ENCODE results near the gene TRAF3. TPM values are rescaled to one million over a fixed set of nuclear protein-coding genes. Genes with fewer than 3 reads are reported as not detected.

Gene TRAF3
- total RNA-seq, 1 donor from 2014 or later: 11.3 TPM

DNA sequence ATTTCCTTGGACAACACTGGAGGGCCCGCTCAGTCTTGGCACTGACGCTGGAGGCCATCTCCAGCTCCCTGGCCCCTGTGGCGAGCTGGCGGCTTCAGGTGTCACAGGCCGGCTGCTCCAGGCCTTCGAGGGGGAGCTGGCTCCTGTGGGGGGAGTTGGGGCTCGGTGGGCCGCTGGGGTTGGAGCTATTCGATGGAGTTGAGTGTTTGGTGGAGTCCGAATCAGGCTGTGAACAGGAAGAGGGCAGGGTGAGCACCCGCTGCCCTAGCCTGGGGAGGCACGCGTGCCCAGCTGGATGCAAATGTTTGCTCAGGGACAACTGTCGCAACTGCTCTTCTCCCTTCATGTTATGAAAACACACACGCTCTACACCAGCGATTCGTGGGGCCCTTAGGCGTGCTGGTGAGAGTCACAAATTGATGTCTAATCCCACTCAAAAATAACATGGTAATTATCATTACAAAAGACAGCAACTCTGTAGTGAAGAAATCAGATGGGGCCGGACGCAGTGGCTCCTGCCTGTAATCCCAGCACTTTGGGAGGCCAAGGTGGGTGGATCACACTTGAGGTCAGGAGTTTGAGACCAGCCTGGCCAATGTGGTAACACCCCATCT is 156.5 kb downstream of the TRAF3 start:
- DNase-seq (ENCODE audit: missing footprints) (peak; percentile 35), ATAC-seq (no peak)
- intact Hi-C loops (cut with DNase I): no loop called here

DNA sequence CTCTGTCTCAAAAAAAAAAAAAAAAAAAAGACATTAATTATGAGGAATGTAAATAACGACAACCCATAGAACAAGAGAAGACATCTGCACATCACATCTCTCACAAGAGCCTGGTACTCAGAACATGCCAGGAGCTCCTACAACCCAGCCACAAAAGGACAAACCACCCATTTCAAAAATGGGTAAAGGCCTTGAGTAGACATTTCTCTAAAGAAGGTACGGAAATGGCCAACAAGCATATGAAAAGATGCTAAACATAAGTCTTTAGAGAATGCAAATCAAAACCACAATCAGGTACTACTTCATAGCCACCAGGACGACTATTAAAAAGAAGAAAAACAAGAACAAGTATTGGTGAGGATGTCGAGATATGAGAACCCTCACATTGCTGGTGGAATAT is 158.5 kb downstream of the TRAF3 start:
- intact Hi-C loops (cut with DNase I): no loop called here
- ATAC-seq (no peak), DNase-seq (ENCODE audit: missing footprints) (no peak)

GRCh38 chr14:102937331-102938175 is 160.3 kb downstream of the TRAF3 start:
- intact Hi-C loops (cut with DNase I): no loop called here
- no peak for ATAC-seq
- DNase-seq (ENCODE audit: missing footprints): no peak

DNA sequence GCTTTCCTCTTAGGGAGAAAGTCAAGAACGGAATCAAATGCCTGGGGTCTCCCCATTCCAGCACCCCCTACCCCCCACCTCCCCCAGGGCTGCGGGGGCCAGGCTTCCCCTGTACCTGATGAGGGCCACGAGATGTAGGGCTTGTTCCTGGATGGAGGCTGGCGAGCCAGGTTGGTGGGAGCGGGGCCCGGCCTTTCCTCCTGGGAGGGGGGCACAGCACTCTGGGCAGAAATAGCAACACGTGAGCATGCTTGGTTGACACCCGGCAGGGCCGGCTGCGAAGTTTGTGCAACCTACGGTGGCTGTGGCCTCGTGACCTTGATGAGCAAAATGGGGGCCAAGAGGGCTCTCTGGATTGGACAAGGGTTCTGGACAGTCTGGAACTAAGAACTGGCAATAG is 160.9 kb downstream of the TRAF3 start:
- DNase-seq (ENCODE audit: missing footprints) (no peak), ATAC-seq (no peak)
- intact Hi-C loops (cut with DNase I): no loop called here

- ATAC-seq: no peak
Measured at GRCh38 chr14:102939329-102939728, 162.1 kb downstream of the TRAF3 start.

DNA sequence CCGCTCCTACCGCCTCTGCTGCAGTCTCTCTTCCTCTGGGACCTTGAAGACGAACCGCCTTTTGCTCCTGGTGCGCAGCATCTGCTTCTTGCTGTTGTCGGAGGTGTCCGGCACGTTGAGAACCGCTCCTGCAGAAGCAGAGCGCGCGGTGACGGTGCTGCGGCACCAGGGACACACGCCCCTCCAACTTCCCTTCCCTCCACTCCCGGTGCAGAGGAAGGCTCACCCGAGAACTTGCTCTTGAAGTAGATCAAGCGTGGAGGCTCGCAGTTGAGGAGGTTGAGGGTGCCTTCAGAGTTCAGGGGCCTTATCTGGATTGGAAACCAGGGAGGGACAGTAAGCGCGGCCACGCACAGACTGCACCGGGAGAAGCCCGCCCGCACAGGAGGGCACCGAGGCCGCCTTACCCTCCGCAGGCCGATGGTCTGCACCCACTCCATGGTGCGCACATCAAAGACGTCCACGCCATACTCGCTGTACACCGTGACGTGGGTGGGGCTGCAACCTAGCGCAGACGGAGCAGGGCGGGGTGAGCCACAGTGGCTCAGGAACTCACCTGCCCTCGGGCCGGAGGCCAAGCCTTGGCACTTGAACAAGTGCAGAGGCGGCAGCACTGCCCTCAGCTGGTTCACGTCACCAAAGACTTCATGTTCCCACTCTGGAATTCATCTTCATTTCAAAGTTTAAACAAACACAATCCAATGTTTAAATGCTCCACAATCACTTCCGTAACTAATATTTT is 162.7 kb downstream of the TRAF3 start:
- DNase-seq (ENCODE audit: missing footprints) (no peak), ATAC-seq (no peak)
- intact Hi-C loops (cut with DNase I): no loop called here

More at GRCh38 chr14:102939329-102939728, 162.1 kb downstream of the TRAF3 start:
- DNase-seq (ENCODE audit: missing footprints): no peak
- intact Hi-C loops (cut with DNase I): no loop called here

- ATAC-seq (no peak), DNase-seq (ENCODE audit: missing footprints) (no peak)
- intact Hi-C loops (cut with DNase I): no loop called here
Measured at GRCh38 chr14:102940729-102941362, 163.6 kb downstream of the TRAF3 start.

DNA sequence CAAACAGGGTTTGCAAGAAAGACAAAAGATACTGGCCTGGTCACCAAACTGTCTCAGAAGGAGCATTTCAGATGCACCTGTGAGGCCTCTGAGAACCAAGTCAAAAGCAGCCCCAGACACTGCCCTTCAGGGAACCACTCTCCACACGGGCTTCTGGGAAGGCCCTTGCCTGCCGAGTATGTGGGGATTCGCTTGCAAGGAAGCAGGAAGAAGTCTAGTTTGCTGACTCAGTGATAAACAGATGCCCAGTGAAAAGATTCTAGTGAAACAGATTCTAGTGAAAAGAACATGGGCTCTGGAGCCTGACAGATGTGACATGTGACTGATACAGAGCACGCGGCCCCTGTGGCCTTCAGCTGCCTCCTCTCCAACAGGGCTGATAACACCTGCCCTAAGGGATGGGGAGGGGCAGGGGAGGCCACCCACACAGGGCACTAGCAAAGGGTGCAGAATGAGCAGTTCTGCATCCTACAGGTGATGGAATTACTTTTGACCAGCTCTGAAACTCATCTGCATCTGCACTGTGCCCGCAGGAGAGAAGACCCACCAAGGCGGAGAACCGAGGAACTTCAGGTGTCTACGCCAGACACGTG is 164.3 kb downstream of the TRAF3 start:
- DNase-seq (ENCODE audit: missing footprints) (no peak), ATAC-seq (no peak)
- intact Hi-C loops (cut with DNase I): no loop called here

DNA sequence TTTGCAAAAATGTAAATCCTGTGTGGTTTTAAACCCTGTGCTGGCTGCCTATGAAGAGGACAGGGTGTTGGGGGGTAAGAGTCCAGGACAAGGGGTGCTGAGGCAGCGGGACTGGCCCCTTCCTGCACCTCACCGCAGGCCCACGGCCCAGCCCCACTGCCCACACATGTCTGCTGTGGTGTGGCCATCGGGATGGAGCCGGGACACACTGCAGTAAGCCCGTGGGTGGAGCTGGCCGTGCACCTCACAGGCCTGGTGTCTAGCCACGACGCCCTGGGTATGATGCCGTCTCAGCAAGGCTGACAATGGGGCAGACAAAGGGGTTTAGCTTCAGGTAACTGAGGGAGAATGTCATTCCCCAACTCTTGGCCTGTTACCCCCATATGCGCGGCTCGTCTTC is 164.8 kb downstream of the TRAF3 start:
- ATAC-seq (no peak), DNase-seq (ENCODE audit: missing footprints) (no peak)
- intact Hi-C loops (cut with DNase I): no loop called here

GRCh38 chr14:102943454-102943853 is 166.2 kb downstream of the TRAF3 start:
- intact Hi-C loops (cut with DNase I): no loop called here

GRCh38 chr14:102943979-102944378 is 166.7 kb downstream of the TRAF3 start:
- DNase-seq (ENCODE audit: missing footprints) (no peak), ATAC-seq (no peak)
- intact Hi-C loops (cut with DNase I): no loop called here

More at GRCh38 chr14:102943454-102943853, 166.2 kb downstream of the TRAF3 start:
- DNase-seq (ENCODE audit: missing footprints): no peak
- no peak for ATAC-seq

DNA sequence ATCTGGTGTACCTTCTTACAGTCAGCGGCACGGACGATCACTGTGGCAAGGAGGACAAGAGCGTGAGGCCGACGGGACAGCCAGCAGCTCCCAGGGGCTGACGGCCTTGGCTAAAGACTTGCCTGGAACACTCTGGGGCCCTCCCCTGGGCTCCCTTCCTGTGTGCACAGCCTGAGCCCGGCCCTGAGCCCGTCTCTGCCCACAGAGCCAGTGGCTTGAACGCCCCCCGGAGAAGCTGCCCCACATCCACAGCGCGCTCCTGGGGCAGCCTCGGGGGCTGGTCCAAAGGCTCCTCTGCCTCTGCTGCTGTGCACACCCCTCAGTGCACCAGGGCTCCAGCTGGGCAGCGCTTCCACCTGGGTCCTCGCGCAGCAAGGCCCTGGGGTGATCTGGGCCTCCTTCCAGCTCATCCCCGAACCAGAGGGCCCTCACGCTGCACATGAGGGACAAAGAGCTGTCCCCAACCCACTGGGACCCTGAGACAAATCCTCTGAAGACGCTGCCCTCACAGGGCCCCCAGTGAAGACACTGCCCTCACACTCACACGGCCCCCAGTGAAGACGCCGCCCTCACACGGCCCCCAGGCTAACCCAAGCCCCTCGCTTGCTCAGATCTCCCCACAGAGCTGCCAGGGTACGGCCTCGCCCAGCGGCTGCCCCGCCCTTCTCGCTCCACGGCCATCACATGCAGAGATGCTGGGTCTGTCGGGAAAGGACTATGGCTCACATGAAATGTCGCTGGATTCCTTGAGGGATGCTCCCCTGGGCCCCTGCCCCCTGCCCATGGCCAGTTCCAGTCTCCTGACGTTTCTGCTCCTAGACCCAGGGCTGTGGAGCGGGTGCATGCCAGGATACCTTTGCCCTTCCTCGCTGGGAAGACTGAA is 167.4 kb downstream of the TRAF3 start:
- no peak for DNase-seq (ENCODE audit: missing footprints)
- intact Hi-C loops (cut with DNase I): no loop called here
- no peak for ATAC-seq

DNA sequence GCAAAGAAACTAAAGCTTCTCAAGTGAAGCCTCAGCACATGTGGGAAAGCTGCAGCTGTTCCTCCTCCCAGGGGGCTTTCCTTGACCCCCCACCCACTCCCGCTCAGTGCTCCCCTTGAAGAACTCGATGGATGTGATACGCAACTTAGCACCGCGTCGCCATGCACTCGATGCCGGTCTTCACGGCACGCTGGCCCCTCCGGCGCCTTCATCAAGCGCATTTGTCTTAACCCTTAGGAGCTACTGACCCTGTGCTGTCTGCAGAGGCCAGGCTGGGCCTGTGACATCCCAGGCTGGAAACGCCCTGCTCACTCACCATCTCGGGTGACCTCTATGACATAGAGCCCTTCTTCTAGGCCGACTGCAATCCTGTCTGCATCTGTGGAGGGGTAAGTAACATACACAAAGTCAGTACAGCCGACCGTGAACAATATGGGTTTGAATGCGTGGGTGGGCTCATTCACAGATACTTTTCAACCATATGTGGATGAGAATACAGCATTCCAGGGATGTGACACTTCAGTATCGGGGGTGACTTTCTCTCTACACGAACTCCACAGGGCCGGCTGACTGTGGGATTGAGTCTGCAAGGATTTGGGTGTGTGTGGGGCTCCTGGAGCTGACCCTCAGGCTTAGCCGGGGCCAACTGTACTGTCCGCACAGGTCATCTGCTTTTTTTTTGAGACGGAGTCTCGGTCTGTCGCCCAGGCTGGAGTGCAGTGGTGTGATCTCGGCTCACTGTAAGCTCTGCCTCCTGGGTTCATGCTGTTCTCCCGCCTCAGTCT is 168.3 kb downstream of the TRAF3 start:
- intact Hi-C loops (cut with DNase I): no loop called here
- ATAC-seq (no peak), DNase-seq (ENCODE audit: missing footprints) (no peak)

GRCh38 chr14:102947321-102948103 is 170.3 kb downstream of the TRAF3 start:
- no peak for ATAC-seq
- DNase-seq (ENCODE audit: missing footprints): no peak
- intact Hi-C loops (cut with DNase I): no loop called here

GRCh38 chr14:102948698-102949061 is 171.4 kb downstream of the TRAF3 start:
- no peak for ATAC-seq
- intact Hi-C loops (cut with DNase I): no loop called here
- DNase-seq (ENCODE audit: missing footprints): no peak

- DNase-seq (ENCODE audit: missing footprints) (no peak), ATAC-seq (peak; percentile 29)
- intact Hi-C loops (cut with DNase I): no loop called here
Measured at GRCh38 chr14:102949062-102949800, 172.0 kb downstream of the TRAF3 start.

Measured in Right ventricle myocardium inferior (tissue), 1 donor.